ENCODE results near the gene CAPZA1.

- TF ChIP-seq EZH2 (IDR thresholded peaks at IDR 0.05) = no peak
- no peak for TF ChIP-seq POLR2AphosphoS5 (IDR thresholded peaks at IDR 0.05; ENCODE audit: borderline replicate concordance, low read depth, low read length)
- no peak for TF ChIP-seq FOXP2 (optimal IDR thresholded peaks at IDR 0.05; ENCODE audit: control extremely low read depth, extremely low read length, insufficient read depth)
Observed at GRCh38 chr1:112626887-112627286, 7.3 kb downstream of the CAPZA1 start.

Measured in SK-N-MC (cell line).